Keratinocyte (primary cell): ENCODE measurements around the gene SVOP. TPM values are rescaled to one million over a fixed set of nuclear protein-coding genes. Genes with fewer than 3 reads are reported as not detected.

Experiments used
- DNase-seq: peaks from one replicate; pipeline ENCODE4 v3.0.0-alpha.2; 2011; ENCODE audit warnings: low read depth, missing footprints, low spot score
- FAIRE-seq: peaks from 2 replicates; lab custom pipeline; 2011; peaks lifted over from hg19 to GRCh38; lab: Jason Lieb, UNC
- H2AFZ ChIP-seq: 2 replicates; pipeline ENCODE4 v1.6.0; 2012; ENCODE audit warnings: low read length, control low read depth, inconsistent platforms; ENCODE audit not compliant: control insufficient read depth
- H3K27ac ChIP-seq: 2 replicates; pipeline ENCODE4 v1.5.1; 2011; ENCODE audit warnings: low read length; ENCODE audit not compliant: control insufficient read depth, insufficient read depth
- H3K27me3 ChIP-seq: 3 replicates; pipeline ENCODE4 v1.6.0; 2011; ENCODE audit warnings: low read length; ENCODE audit not compliant: control insufficient read depth, insufficient read depth; ENCODE audit errors: extremely low read depth
- H3K36me3 ChIP-seq, 2 experiments: 2 replicates in 1 of 2; 3 replicates in 1 of 2; pipeline ENCODE4 v1.5.1; 2011; ENCODE audit warnings: low read length in 2 of 2, mild to moderate bottlenecking in 1 of 2; ENCODE audit not compliant: control insufficient read depth in 2 of 2, insufficient read depth in 2 of 2; ENCODE audit errors: extremely low read depth in 1 of 2
- H3K4me1 ChIP-seq: 3 replicates; pipeline ENCODE4 v1.5.1; 2011; ENCODE audit warnings: low read length; ENCODE audit not compliant: control insufficient read depth, insufficient read depth; ENCODE audit errors: extremely low read depth
- H3K4me2 ChIP-seq: 3 replicates; pipeline ENCODE4 v1.6.0; 2011; ENCODE audit warnings: low read depth, low read length; ENCODE audit not compliant: control insufficient read depth, insufficient read depth; ENCODE audit errors: extremely low read depth
- H3K4me3 ChIP-seq, 3 experiments: fragments of 200-600 bp in 1 of 3; sonication (generic) in 1 of 3; 2 replicates in 2 of 3; 3 replicates in 1 of 3; pipeline ENCODE4 v1.5.1; 2011 to 2016; ENCODE audit warnings: low read length in 3 of 3, mild to moderate bottlenecking in 3 of 3, control low read depth in 2 of 3, inconsistent platforms in 1 of 3, low read depth in 1 of 3, mixed read lengths in 1 of 3, mixed run types in 1 of 3, moderate library complexity in 1 of 3; ENCODE audit not compliant: control insufficient read depth in 2 of 3, insufficient read depth in 2 of 3; ENCODE audit errors: extremely low read depth in 1 of 3
- H3K79me2 ChIP-seq: 2 replicates; pipeline ENCODE4 v1.6.0; 2012; ENCODE audit warnings: low read length; ENCODE audit not compliant: control insufficient read depth, insufficient read depth
- H3K9ac ChIP-seq: 3 replicates; pipeline ENCODE4 v1.6.0; 2011; ENCODE audit warnings: low read length; ENCODE audit not compliant: control insufficient read depth, insufficient read depth; ENCODE audit errors: extremely low read depth
- H3K9me1 ChIP-seq: 3 replicates; pipeline ENCODE4 v1.6.0; 2011; ENCODE audit warnings: low read length; ENCODE audit not compliant: control insufficient read depth, insufficient read depth; ENCODE audit errors: extremely low read depth
- H3K9me3 ChIP-seq: 2 replicates; pipeline ENCODE4 v1.5.1; 2012; ENCODE audit warnings: low read depth, low read length; ENCODE audit not compliant: control insufficient read depth
- H4K20me1 ChIP-seq: 3 replicates; pipeline ENCODE4 v1.6.0; 2011; ENCODE audit warnings: low read length; ENCODE audit not compliant: control insufficient read depth, insufficient read depth; ENCODE audit errors: extremely low read depth
- CTCF ChIP-seq, 3 experiments: IDR thresholded peaks in 1 of 3; conservative IDR thresholded peaks in 1 of 3; optimal IDR thresholded peaks in 1 of 3; 2 replicates in 2 of 3; 3 replicates in 1 of 3; pipeline versions ENCODE3 to v1.5.1; 2011; ENCODE audit warnings: low read length in 3 of 3, mild to moderate bottlenecking in 3 of 3, moderate library complexity in 2 of 3, control low read depth in 1 of 3, inconsistent platforms in 1 of 3; ENCODE audit not compliant: insufficient read depth in 2 of 3; ENCODE audit errors: extremely low read depth in 1 of 3
- EZH2 ChIP-seq: IDR thresholded peaks from one replicate; pipeline ENCODE4 v1.6.1; 2012; ENCODE audit warnings: inconsistent platforms, mild to moderate bottlenecking, low read length, moderate library complexity
- dilution Hi-C: fragments of 300-500 bp; cut with MboI; formaldehyde crosslinking; loops from one replicate; pipeline ENCODE4 v1.7.0; 2020; ENCODE audit warnings: low sequenced_read_pairs; ENCODE audit not compliant: extremely low pct_ligation_motif_present
- polyA plus RNA-seq, 5 experiments: library from polyadenylated mRNA; depleted of rRNA in 3 of 5; stranded (reverse) in 3 of 5; stranded (forward) in 1 of 5; unstranded in 1 of 5; fragments of >200 nt; gene quantifications; 1 replicate in 1 of 5; 2 replicates in 3 of 5; 3 replicates in 1 of 5; pipeline versions ENCODE4 v1.2.1 to v1.2.3, GENCODE V29; 2011 to 2012; ENCODE audit warnings: missing spikeins in 2 of 5, low read depth in 1 of 5, low replicate concordance in 1 of 5

SVOP gene
- polyA plus RNA-seq, 1 donor (not counting 4 experiments of a cell fraction or from before 2014, with no cell fraction given): not detected

DNA sequence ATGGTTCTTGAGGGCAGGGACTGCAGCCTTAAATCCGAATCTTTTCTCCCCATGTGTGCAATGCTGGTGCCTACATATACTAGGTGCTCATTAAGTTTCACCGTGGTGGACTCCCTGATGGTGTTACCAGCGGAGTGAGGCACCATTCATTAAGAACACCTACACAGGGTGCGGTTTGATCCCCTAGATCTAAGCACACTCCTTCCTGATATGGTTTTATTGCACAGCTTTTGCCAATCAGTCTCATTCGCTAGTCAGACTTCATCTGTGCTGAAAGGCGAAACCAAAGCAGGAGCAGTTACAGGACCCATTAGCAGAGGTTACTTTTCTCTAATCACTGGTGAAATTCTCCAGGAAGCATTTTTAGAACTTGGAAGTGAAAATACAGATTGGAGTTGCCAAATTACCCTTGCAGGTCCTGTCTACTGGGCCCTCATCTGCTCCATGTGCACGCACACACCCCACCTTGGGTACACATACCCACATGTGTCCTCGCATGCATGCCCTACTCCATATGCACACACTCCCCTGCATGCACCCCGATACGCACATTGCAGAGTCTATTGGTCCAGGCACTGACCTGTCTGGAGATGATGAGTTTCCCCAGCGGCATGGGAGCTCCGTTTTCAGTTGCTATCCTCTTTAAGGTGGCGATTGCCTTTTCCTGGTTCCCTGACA is 82.5 kb downstream of the SVOP start:
- dilution Hi-C loops: no loop called here
- TF ChIP-seq CTCF (optimal IDR thresholded peaks at IDR 0.05 in 1 of 3, IDR thresholded peaks at IDR 0.05 in 1 of 3, conservative IDR thresholded peaks at IDR 0.05 in 1 of 3; ENCODE audit: extremely low read depth in 1 of 3, insufficient read depth in 2 of 3, low read length in 3 of 3): no peak
- no peak for TF ChIP-seq EZH2
- H4K20me1 ChIP-seq: no peaks in the 10 kb centered on the region
- H3K9me3 ChIP-seq: no peaks in the 10 kb centered on the region
- H3K4me3 ChIP-seq: no peak overlapping the region
- H3K79me2 ChIP-seq: no peaks in the 10 kb centered on the region
- H3K36me3 ChIP-seq: no peaks in the 10 kb centered on the region
- no peaks in the 10 kb centered on the region for H3K4me1 ChIP-seq
- no peak for DNase-seq
- no peaks in the 10 kb centered on the region for H3K9me1 ChIP-seq
- H3K4me2 ChIP-seq: no peak overlapping the region
- H3K27ac ChIP-seq: no peak overlapping the region
- no peak overlapping the region for H2AFZ ChIP-seq
- FAIRE-seq: no peak
- H3K9ac ChIP-seq: no peak overlapping the region
- H3K27me3 ChIP-seq: peaks cover 5% of the 10 kb centered on the region

DNA sequence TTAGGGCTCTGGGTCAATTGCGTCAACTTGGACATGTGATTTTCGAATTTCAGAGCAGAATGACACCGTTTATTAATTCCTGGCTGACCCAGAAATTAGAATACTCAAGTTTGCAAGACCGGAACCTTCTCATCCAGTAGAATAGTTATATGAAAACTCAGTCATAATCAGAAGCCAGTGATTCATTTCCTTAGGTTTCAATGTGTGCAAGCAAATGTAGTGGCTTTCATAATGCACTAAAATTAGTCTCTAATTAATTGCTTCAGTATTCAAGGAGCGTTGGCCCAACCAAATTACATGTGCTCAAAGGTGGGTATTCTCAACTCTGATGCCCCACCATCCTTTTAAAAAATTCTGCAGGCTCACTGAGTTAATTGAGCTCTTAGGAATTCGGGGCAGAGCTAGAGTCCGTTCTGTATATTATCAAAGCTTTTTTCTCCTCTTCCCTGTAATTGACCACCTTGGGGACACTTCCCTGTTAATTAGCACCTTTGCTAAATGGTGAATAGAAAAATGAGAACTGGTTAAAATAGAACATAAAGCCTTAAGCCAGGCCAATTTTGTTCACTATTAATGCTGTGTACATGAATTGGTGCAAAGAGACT is 85.6 kb downstream of the SVOP start:
- Histone ChIP-seq H3K79me2 (no peaks in the 10 kb centered on the region), H3K9me1 (no peaks in the 10 kb centered on the region), H3K27me3 (peaks cover 5% of the 10 kb centered on the region), H3K4me1 (no peaks in the 10 kb centered on the region), H3K27ac (no peak overlapping the region), H2AFZ (no peak overlapping the region), H4K20me1 (no peaks in the 10 kb centered on the region), H3K36me3 (no peaks in the 10 kb centered on the region), H3K9ac (no peak overlapping the region), H3K4me3 (no peak overlapping the region), H3K9me3 (no peaks in the 10 kb centered on the region), H3K4me2 (no peak overlapping the region)
- DNase-seq: no peak
- dilution Hi-C loops: no loop called here
- FAIRE-seq: no peak
- no peak for TF ChIP-seq EZH2
